HL-60 (cell line): ENCODE data around the gene BAIAP2.

ENCODE experiments used
- GABPA ChIP-seq: IDR thresholded peaks from 2 replicates; pipeline ENCODE4 v1.6.1; 2012; ENCODE audit warnings: low read depth
- TF ChIP-seq, protein P1 (sequence below): IDR thresholded peaks from one replicate; pipeline ENCODE4 v1.5.1; 2011; ENCODE audit warnings: low read length, control low read depth, inconsistent platforms; ENCODE audit not compliant: insufficient read depth

GRCh38 chr17:81165246-81166032, 130.5 kb downstream of the BAIAP2 start, which contains the start of gene PVALEF:
- TF ChIP-seq, protein P1, sequence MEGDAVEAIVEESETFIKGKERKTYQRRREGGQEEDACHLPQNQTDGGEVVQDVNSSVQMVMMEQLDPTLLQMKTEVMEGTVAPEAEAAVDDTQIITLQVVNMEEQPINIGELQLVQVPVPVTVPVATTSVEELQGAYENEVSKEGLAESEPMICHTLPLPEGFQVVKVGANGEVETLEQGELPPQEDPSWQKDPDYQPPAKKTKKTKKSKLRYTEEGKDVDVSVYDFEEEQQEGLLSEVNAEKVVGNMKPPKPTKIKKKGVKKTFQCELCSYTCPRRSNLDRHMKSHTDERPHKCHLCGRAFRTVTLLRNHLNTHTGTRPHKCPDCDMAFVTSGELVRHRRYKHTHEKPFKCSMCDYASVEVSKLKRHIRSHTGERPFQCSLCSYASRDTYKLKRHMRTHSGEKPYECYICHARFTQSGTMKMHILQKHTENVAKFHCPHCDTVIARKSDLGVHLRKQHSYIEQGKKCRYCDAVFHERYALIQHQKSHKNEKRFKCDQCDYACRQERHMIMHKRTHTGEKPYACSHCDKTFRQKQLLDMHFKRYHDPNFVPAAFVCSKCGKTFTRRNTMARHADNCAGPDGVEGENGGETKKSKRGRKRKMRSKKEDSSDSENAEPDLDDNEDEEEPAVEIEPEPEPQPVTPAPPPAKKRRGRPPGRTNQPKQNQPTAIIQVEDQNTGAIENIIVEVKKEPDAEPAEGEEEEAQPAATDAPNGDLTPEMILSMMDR, result no peak
- no peak for TF ChIP-seq GABPA
